HepG2 (cell line): ENCODE results near the gene MYL6. TPM values are rescaled to one million over a fixed set of nuclear protein-coding genes. Genes with fewer than 3 reads are reported as not detected.

Experiments used
- ARID4A ChIP-seq: sonication (generic); formaldehyde crosslinking; IDR thresholded peaks from 2 replicates; pipeline ENCODE4 v1.5.0; 2020; ENCODE audit warnings: mild to moderate bottlenecking, missing genetic modification reagents, borderline replicate concordance
- DPF2 ChIP-seq: sonication (generic); formaldehyde crosslinking; IDR thresholded peaks from 2 replicates; pipeline ENCODE4 v1.4.0; 2020; ENCODE audit warnings: mild to moderate bottlenecking, low read depth, missing genetic modification reagents, borderline replicate concordance
- MEIS2 ChIP-seq: sonication (generic); formaldehyde crosslinking; IDR thresholded peaks from 2 replicates; pipeline ENCODE4 v1.9.0; 2021; ENCODE audit warnings: mild to moderate bottlenecking, missing genetic modification reagents
- MLLT10 ChIP-seq: sonication (generic); formaldehyde crosslinking; IDR thresholded peaks from 2 replicates; pipeline ENCODE4 v1.4.0; 2020; ENCODE audit warnings: missing genetic modification reagents
- MNT ChIP-seq: fragments of 450-650 bp; IDR thresholded peaks from 2 replicates; pipeline ENCODE4 v1.6.1; 2016
- PHF8 ChIP-seq: sonication (generic); formaldehyde crosslinking; IDR thresholded peaks from 2 replicates; pipeline ENCODE4 v1.5.0; 2020; ENCODE audit warnings: missing genetic modification reagents
- RARG ChIP-seq: sonication (generic); formaldehyde crosslinking; IDR thresholded peaks from 2 replicates; pipeline ENCODE4 v1.4.0; 2020; ENCODE audit warnings: low read depth, mild to moderate bottlenecking, missing genetic modification reagents
- SOX6 ChIP-seq, 2 experiments: fragments of 450-650 bp in 1 of 2; sonication (generic) in 1 of 2; formaldehyde crosslinking in 1 of 2; IDR thresholded peaks; 2 replicates each; pipeline versions ENCODE4 v1.4.0 to v1.6.1; 2017 to 2020; ENCODE audit warnings: antibody characterized with exemption in 1 of 2, mild to moderate bottlenecking in 1 of 2, missing genetic modification reagents in 1 of 2
- SRF ChIP-seq: IDR thresholded peaks from 2 replicates; pipeline ENCODE4 v1.6.1; 2011; ENCODE audit warnings: mild to moderate bottlenecking, low read depth, low read length, moderate library complexity
- TARDBP ChIP-seq: sonication (generic); formaldehyde crosslinking; IDR thresholded peaks from 2 replicates; pipeline ENCODE4 v1.8.0; 2022; ENCODE audit warnings: mild to moderate bottlenecking, missing genetic modification reagents
- TEF ChIP-seq: sonication (generic); formaldehyde crosslinking; IDR thresholded peaks from 2 replicates; pipeline ENCODE4 v1.5.0; 2020; ENCODE audit warnings: missing genetic modification reagents
- TFE3 ChIP-seq: IDR thresholded peaks from 2 replicates; pipeline ENCODE4 v1.6.1; 2016
- ZBTB8A ChIP-seq: sonication (generic); formaldehyde crosslinking; IDR thresholded peaks from 2 replicates; pipeline ENCODE4 v1.4.0; 2020; ENCODE audit warnings: mild to moderate bottlenecking, low read depth, missing genetic modification reagents, borderline replicate concordance
- ZNF256 ChIP-seq: sonication (generic); formaldehyde crosslinking; conservative IDR thresholded peaks from 2 replicates; pipeline ENCODE4 v1.4.0; 2020; ENCODE audit warnings: missing genetic modification reagents
- ZNF296 ChIP-seq: sonication (generic); formaldehyde crosslinking; conservative IDR thresholded peaks from 2 replicates; pipeline ENCODE4 v1.5.0; 2020; ENCODE audit warnings: mild to moderate bottlenecking, missing genetic modification reagents
- ZNF432 ChIP-seq: sonication (generic); formaldehyde crosslinking; IDR thresholded peaks from 2 replicates; pipeline ENCODE4 v1.5.0; 2020; ENCODE audit warnings: missing genetic modification reagents, mild to moderate bottlenecking, borderline replicate concordance
- ZNF441 ChIP-seq: sonication (generic); formaldehyde crosslinking; IDR thresholded peaks from 2 replicates; pipeline ENCODE4 v1.7.0; 2021; ENCODE audit warnings: missing genetic modification reagents, borderline replicate concordance
- ZXDC ChIP-seq: sonication (generic); formaldehyde crosslinking; IDR thresholded peaks from 2 replicates; pipeline ENCODE4 v1.5.0; 2020; ENCODE audit warnings: mild to moderate bottlenecking, missing genetic modification reagents
- polyA plus RNA-seq, 8 experiments: library from polyadenylated mRNA; depleted of rRNA in 3 of 8; stranded (reverse) in 7 of 8; unstranded in 1 of 8; fragments of >200 nt; fragmentation: Illumina TruSeq in 4 of 8; extraction: Trizol in 4 of 8; gene quantifications; 2 replicates each; pipeline versions ENCODE4 v1.2.1 to v1.2.3, GENCODE V29; 2011 to 2016; ENCODE audit warnings: low read depth in 4 of 8, missing spikeins in 1 of 8, mixed read lengths in 1 of 8; ENCODE audit not compliant: insufficient read depth in 1 of 8
- total RNA-seq, 5 experiments: library from RNA; depleted of rRNA; stranded (reverse); fragments of >200 nt; fragmentation: Illumina TruSeq; extraction: Trizol; gene quantifications; 2 replicates each; pipeline ENCODE4 v1.2.3, GENCODE V29; 2016; ENCODE audit warnings: low read depth in 1 of 5

MYL6 gene
- total and polyA plus RNA-seq, 2 of the 13 experiments (the other 11 are each of a cell fraction or from before 2014, with no cell fraction given) = 1,127 to 1,192 TPM

GRCh38 chr12:56152132-56152755 lies 5.9 kb upstream of the MYL6 start, which contains the start of gene MYL6B (continued):
- TF ChIP-seq TFE3 (CRISPR knock-in tag) = peak; percentile 61; the same call in 1 of the 2 replicates
- 0 out of 2 replicates have a peak, but pooled peaks have one; percentile 44 for TF ChIP-seq ZXDC (CRISPR knock-in tag)
- no peak for TF ChIP-seq TEF
- TF ChIP-seq SRF = 0 out of 2 replicates have a peak, but pooled peaks have one; percentile 34
- TF ChIP-seq ZNF296 (CRISPR knock-in tag) = no peak
- no peak for TF ChIP-seq ZNF441 (CRISPR knock-in tag)
- peak; percentile 20; the same call in 1 of the 2 replicates for TF ChIP-seq MNT
- TF ChIP-seq ARID4A (CRISPR knock-in tag) = peak; percentile 77
- no peak for TF ChIP-seq ZNF432 (CRISPR knock-in tag)
- TF ChIP-seq MLLT10 = no peak
- TF ChIP-seq DPF2 (CRISPR knock-in tag) = no peak
- TF ChIP-seq ZBTB8A = no peak
- TF ChIP-seq RARG (CRISPR knock-in tag) = no peak
- TF ChIP-seq ZNF256 (CRISPR knock-in tag) = no peak
- TF ChIP-seq SOX6 (IDR thresholded peaks at IDR 0.05) = no peak
- peak; percentile 59 for TF ChIP-seq SOX6 (CRISPR knock-in tag; IDR thresholded peaks at IDR 0.05)
- TF ChIP-seq PHF8 (CRISPR knock-in tag) = peak; percentile 58
- TF ChIP-seq TARDBP (CRISPR knock-in tag) = peak; percentile 59; the same call in 1 of the 2 replicates
- peak; percentile 80; the same call in 1 of the 2 replicates for TF ChIP-seq MEIS2 (CRISPR knock-in tag)
